Adrenal gland (tissue), 12 donors: ENCODE measurements around the gene OR52N1. TPM values are rescaled to one million over a fixed set of nuclear protein-coding genes. Genes with fewer than 3 reads are reported as not detected.

Experiments
- DNase-seq, 7 donors: peaks; one replicate each; pipeline ENCODE4 v3.0.0-alpha.2; 2019 to 2020
- H3K27ac ChIP-seq, 5 donors: fragments of 200-600 bp; sonication (generic) in 4 of 5; 1 replicate in 3 of 5; 2 replicates in 2 of 5; pipeline versions ENCODE4 v1.5.1 to v1.8.0; 2016 to 2020; ENCODE audit warnings: mild to moderate bottlenecking in 1 of 5
- H3K27me3 ChIP-seq: fragments of 200-600 bp; 2 replicates; pipeline ENCODE4 v1.8.0; 2021
- H3K36me3 ChIP-seq, 2 donors: fragments of 200-600 bp; replicated peaks in 1 of 2; 1 replicate in 1 of 2; 2 replicates in 1 of 2; pipeline versions ENCODE4 v1.5.1 to v1.8.0; 2018 to 2022
- H3K4me1 ChIP-seq, 2 donors: fragments of 200-600 bp; replicated peaks in 1 of 2; 1 replicate in 1 of 2; 2 replicates in 1 of 2; pipeline versions ENCODE4 v1.5.1 to v1.8.0; 2018 to 2021
- H3K4me3 ChIP-seq, 4 donors: fragments of 200-600 bp; sonication (generic) in 3 of 4; one replicate each; pipeline ENCODE4 v1.5.1; 2016 to 2018
- H3K9me3 ChIP-seq, 3 donors: fragments of 200-600 bp; sonication (generic) in 1 of 3; replicated peaks in 1 of 3; 1 replicate in 2 of 3; 2 replicates in 1 of 3; pipeline versions ENCODE4 v1.5.1 to v1.8.0; 2016 to 2021
- POLR2A ChIP-seq, 2 donors: fragments of 450-650 bp; IDR thresholded peaks; one replicate each; pipeline ENCODE4 v1.6.1; 2017; ENCODE audit warnings: antibody characterized with exemption in 2 of 2, mild to moderate bottlenecking in 2 of 2, moderate library complexity in 1 of 2
- WGBS, 4 donors: extraction: QIAGEN DNeasy Blood & Tissue Kit in 2 of 4; methylation state at CpG; one replicate each; pipeline versions ENCODE4 v1.1.5 to v1.1.7; 2013 to 2017; 5-methylcytosine and 5-hydroxymethylcytosine counted together
- intact Hi-C, 2 donors: fragments of 100-400 bp; cut with DNase I; formaldehyde crosslinking; loops; one replicate each; pipeline versions ENCODE4 v1.14.1 to v1.15.0; 2022 to 2023
- polyA plus RNA-seq, 3 donors: library from polyadenylated mRNA; stranded (reverse); fragments of 200-250 nt in 2 of 3; fragments of 350-450 nt in 1 of 3; fragmentation: Illumina TruSeq in 1 of 3; extraction: RNeasy Lipid Tissue Mini Kit (QIAGEN cat#74804) in 1 of 3; gene quantifications; one replicate each; pipeline ENCODE4 v1.2.3, GENCODE V29; 2013 to 2014
- total RNA-seq, 9 donors: library from RNA; depleted of rRNA in 4 of 9; stranded (reverse); fragments of >200 nt in 4 of 9; fragments of 120-200 nt in 1 of 9; fragmentation: NEBNext Ultra II Directional in 1 of 9; extraction: Animal tissue kit (Norgen Biotek cat#: 25700) in 1 of 9; gene quantifications; one replicate each; pipeline versions ENCODE4 v1.1.0 to v1.2.4, GENCODE V29; 2013 to 2023
- TF ChIP-seq, protein P1 (sequence below), 6 experiments: fragments of 450-650 bp in 4 of 6; fragments of 200-600 bp in 2 of 6; sonication (generic) in 1 of 6; IDR thresholded peaks; 1 replicate in 5 of 6; 2 replicates in 1 of 6; pipeline versions ENCODE4 v1.5.1 to v1.8.0; 2016 to 2021; ENCODE audit warnings: antibody characterized with exemption in 6 of 6, mild to moderate bottlenecking in 2 of 6, moderate library complexity in 1 of 6
- donor health status: healthy with polysubstance abuse.
- donor health status: Bipolar disorder and iron deficiency.
- donor health status: DM: yes; HTN: yes; CAD: no.
- donor health status: DM: no; HTN: no; CAD: no.
- donor health status: DM: no; HTN: no; CAD: no.
- donor health status: DM: yes; HTN: yes; CAD: no.

OR52N1 gene
- total and polyA plus RNA-seq, 12 donors: not detected

DNA sequence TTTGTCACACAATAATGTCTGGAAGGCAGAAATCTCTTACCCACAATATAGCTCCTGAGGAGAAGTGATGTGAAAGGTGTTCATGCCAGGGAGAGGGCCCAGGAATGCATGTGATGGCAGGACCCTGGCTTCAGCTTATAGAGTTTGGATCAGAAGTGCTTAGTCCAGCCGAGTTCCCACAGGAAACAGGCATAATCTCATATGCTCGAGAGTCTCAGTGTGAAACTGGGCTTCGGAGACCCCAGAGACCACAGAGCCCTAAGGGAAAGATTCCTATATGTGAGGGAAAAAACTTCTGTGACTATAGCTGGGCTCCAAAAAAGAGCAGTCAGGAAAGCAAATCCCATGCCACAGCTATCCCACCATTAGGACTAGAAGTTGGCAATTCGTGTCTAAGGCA is 7.8 kb downstream of the OR52N1 start, which contains the start of gene OR52N5:
OR52N5 (minus strand) TSS at position 101 of the 400 bp plus-strand sequence. CDS start 4,721 bp downstream, outside the sequence.
- Histone ChIP-seq H3K4me1 (no peaks in the 10 kb centered on the region), H3K27ac (no peak within 1 kb of the TSS), H3K9me3 (no peaks in the 10 kb centered on the region), H3K27me3 (no peaks in the 10 kb centered on the region), H3K4me3 (no peak within 1 kb of the TSS), H3K36me3 (no peaks in the 10 kb centered on the region)
- intact Hi-C loops: no loop called here
- WGBS, 4 donors: 41 to 59% (median 49%) methylated on average over 3 to 4 of the region's 4 CpGs
- TF ChIP-seq, protein P1, sequence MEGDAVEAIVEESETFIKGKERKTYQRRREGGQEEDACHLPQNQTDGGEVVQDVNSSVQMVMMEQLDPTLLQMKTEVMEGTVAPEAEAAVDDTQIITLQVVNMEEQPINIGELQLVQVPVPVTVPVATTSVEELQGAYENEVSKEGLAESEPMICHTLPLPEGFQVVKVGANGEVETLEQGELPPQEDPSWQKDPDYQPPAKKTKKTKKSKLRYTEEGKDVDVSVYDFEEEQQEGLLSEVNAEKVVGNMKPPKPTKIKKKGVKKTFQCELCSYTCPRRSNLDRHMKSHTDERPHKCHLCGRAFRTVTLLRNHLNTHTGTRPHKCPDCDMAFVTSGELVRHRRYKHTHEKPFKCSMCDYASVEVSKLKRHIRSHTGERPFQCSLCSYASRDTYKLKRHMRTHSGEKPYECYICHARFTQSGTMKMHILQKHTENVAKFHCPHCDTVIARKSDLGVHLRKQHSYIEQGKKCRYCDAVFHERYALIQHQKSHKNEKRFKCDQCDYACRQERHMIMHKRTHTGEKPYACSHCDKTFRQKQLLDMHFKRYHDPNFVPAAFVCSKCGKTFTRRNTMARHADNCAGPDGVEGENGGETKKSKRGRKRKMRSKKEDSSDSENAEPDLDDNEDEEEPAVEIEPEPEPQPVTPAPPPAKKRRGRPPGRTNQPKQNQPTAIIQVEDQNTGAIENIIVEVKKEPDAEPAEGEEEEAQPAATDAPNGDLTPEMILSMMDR (IDR thresholded peaks at IDR 0.05): no peak
- no peak for TF ChIP-seq POLR2A (IDR thresholded peaks at IDR 0.05)
- DNase-seq: no peak

DNA sequence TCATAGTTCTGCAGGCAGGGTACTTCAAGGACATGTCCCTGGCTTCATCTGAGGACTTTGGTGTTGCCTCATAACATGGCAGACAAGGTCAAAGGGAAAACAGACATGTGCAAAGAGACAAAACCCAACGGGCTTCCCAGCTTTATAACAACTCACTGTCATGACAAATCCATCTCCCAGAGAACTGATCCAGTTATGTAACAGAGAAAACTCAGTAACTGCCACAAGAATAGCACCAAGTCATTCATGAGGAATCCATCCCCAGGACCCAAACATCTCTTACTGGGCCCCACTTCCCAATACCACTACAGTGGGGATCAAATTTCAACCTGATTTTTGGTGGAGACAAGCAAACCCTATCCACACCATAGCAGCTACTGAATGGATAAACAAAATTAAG is 24.0 kb downstream of the OR52N1 start:
- H3K27ac ChIP-seq: no peak overlapping the region
- TF ChIP-seq, protein P1 (IDR thresholded peaks at IDR 0.05): no peak
- TF ChIP-seq POLR2A (IDR thresholded peaks at IDR 0.05): no peak
- intact Hi-C loops: no loop called here
- 33 to 40% (median 35%) methylated on average over 1 of the region's 1 CpG for WGBS, 4 donors
- DNase-seq: no peak
- no peak overlapping the region for H3K4me3 ChIP-seq
- H3K9me3 ChIP-seq: no peaks in the 10 kb centered on the region
- no peaks in the 10 kb centered on the region for H3K36me3 ChIP-seq
- no peaks in the 10 kb centered on the region for H3K4me1 ChIP-seq
- H3K27me3 ChIP-seq: no peaks in the 10 kb centered on the region

DNA sequence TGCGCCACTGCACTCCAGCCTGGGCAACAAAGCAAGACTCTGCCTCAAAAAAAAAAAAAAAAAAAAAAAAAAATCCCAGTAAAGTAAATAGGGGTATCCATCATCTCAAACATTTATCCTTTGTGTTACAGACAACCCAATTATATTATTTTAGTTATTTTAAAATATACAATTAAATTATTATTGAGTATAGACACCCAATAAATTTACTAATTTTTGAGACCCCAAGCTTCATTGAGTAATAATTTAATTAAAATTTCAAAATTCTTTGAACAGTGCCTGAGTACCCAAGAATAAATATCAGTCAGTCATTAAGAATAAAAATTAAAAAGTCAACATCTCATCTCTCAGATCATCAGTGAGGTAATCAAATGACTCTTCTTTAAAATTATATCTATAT is 37.1 kb downstream of the OR52N1 start, which contains the start of gene OR52N4:
OR52N4 (plus strand) TSS at position 301 of the 400 bp plus-strand sequence. CDS start 498 bp downstream, outside the sequence.
- no peaks in the 10 kb centered on the region for H3K4me1 ChIP-seq
- intact Hi-C loops: no loop called here
- H3K27ac ChIP-seq: no peak within 1 kb of the TSS
- H3K9me3 ChIP-seq: no peaks in the 10 kb centered on the region
- H3K27me3 ChIP-seq: no peaks in the 10 kb centered on the region
- TF ChIP-seq, protein P1 (IDR thresholded peaks at IDR 0.05): no peak
- TF ChIP-seq POLR2A (IDR thresholded peaks at IDR 0.05): no peak
- no peak within 1 kb of the TSS for H3K4me3 ChIP-seq
- WGBS, 4 donors: 73 to 96% (median 89%) methylated on average over 1 of the region's 1 CpG
- H3K36me3 ChIP-seq: no peaks in the 10 kb centered on the region
- DNase-seq: no peak

DNA sequence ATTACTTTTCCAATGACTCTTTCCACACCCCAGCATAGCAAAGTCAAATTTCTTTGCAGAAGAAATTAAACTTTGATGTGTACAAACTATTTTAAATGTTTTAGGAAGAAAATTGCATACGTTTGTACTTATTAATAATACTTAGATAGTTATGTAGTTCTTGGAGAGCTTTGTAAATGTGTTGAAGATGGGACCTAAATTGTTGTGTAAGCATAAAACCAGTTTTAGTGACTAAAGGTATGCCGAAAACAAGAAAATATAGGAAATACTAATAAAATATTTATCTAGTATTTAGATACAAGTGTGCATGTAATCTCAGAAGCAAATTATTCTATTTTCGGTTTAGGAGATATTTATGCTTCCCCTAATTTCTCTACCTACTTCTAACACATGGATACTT is 41.2 kb downstream of the OR52N1 start:
- TF ChIP-seq, protein P1 (IDR thresholded peaks at IDR 0.05): no peak
- TF ChIP-seq POLR2A (IDR thresholded peaks at IDR 0.05): no peak
- no peaks in the 10 kb centered on the region for H3K4me1 ChIP-seq
- H3K27me3 ChIP-seq: no peaks in the 10 kb centered on the region
- H3K27ac ChIP-seq: no peak overlapping the region
- H3K4me3 ChIP-seq: no peak overlapping the region
- no peak for DNase-seq
- H3K9me3 ChIP-seq: no peaks in the 10 kb centered on the region
- H3K36me3 ChIP-seq: no peaks in the 10 kb centered on the region
- 63 to 71% (median 68%) methylated on average over 3 of the region's 3 CpGs for WGBS, 4 donors
- intact Hi-C loops: no loop called here
